NCI-H1694 (cell line): ENCODE results near the gene JAG2.
A peak's percentile ranks its signal among the peaks of the same experiment; 100 is the strongest.

ENCODE experiments used
- DNase-seq: peaks from one replicate; lab custom pipeline; 2025; lab: John Stamatoyannopoulos, UW

The JAG2 gene

DNA sequence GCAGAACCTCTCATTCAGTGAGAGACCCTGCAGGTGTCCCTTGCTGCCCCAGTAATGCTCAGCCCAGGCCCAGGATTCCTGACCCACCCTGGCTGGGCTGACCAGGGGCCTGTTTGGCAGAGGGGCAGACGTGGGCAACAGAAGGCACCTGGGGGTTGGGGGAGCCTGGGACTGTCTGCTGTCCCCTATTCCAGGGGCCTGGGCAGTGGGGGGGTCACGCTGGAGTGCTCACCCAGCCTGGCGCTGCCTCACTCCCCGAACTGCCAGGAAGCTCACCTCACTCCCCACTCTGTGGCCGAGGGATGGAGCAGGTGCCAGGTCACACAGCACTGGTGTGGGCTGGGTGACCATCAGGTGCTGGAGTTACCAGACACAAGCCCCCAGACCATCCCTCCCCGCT is 35.1 kb upstream of the JAG2 start:
- DNase-seq, result no peak

DNA sequence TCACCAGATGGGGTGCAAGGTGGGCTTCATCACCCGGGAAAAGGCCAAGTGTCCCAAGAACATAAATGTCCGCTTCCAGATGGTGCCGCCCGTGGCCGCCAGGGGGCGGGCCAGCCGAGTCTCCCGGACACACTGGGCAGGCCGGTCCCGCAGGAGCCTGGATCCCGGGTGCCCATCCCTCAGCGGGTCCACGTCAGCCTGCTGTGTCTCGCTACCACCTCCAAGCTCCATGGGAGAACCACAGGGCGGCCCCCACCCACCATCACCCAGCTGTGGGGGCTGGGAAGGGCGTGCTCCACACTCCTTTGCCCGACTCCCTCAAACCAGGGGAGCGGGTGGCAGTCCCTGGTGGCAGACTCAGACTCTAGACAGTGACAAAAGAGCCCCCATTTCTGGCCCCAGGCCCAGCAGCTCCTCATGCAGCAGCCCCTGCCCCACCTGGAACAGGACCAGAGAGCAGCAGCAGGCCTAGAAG is 34.5 kb upstream of the JAG2 start:
- peak; percentile 93 for DNase-seq

DNA sequence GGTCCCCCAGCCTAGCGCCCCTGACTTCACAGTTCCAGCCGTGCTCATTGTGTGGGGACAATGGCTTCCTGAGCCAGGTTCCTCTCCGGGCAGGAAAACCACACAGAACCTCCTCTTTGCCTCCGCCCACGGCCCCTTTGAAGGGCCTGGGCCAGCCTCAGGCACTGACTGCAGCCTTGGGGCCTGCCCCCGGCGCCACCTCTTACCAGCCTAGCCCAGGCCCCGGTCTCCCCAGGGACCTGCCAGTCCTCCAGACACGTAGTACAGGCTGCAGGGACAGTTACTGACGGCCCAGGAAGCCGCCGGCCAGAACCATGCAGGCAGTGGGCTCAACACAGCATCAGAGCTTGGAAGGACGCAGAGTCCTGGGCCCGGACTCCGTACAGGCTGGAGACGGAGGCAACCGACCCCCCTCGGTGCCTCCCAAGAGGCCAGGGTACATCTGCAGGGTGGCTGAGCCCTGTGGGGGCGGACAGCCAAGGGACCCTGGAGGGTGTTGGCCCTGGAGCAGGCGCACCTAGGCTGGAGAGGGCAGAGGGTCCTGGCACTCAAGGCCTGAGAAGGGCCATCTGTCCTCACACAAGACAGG is 33.4 kb upstream of the JAG2 start:
- DNase-seq, result no peak

DNA sequence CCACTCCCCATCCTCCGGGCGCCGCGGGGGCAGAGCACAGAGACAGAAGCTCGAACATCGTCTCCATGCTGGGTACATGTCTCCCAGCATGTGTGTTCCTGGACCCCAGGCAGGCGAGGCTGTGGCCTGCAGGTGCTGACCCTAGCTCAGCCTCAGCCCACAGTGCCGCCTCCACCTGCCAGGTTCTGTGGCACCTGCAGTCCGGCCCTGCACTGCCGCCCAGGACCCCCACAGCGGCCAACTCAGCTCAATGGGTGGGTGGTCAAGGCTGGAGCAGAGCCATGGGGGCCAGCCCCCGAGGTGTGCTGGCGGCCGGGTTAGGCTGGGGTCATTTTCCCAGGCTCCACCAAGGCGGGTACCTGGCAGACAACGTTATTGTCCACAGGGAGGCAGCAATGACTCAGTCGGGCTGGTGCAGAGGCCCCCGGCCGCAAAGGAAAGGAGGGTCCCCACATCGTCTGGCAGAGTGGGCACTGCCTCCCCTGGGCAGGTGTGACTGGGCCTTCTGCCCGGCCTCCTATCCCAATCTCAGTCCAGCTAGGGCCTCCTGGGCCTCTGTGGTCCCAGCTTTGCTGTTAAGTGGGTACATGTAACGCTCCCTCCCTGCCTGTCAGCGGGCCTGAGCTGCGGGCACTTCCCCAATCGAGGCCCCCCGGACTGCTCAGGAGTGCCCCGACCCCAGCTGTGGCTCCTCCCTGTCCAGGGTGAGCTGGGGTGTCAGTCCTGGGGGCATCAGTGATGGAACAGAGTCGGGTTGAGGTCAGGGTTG is 32.8 kb upstream of the JAG2 start:
- no peak for DNase-seq

DNA sequence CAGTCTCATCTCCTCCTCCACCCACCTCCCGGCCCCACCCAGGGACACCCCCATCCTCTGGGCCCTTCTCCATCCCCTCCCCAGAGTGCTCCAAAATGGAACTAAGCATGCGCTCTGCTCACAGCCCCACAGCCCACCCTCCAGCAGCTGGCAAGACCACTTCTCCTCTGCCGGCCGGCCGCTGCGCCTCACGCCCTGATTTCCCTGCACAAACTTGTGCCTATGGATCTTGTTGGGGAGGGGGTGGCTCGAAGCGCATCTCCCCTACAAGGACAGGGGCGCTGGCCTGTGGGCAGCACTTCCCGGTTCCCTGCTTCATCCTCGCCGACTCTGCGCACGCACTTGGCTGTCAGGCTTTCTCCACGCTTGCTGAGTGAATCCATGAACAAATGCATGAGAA is 32.1 kb upstream of the JAG2 start:
- DNase-seq, result no peak

DNA sequence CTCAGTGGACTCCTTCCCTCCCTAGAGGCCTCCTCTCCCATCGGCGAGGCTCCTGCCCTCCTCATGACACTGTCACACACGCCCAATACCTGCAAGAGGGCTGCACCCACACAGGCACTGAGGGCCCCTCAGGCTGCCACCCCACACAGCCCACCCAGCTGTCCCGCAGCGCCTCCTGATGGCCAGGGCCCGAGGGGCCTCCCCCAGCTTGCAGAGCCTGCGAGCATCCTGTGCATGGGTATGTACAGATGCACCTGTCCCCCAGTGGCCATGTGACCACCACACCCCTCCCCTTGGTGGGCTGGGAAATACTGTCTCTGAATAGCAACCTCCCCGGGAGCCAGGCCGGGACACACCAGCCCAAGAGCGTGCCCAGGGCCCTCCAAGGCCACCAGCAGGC is 31.5 kb upstream of the JAG2 start:
- no peak for DNase-seq

DNA sequence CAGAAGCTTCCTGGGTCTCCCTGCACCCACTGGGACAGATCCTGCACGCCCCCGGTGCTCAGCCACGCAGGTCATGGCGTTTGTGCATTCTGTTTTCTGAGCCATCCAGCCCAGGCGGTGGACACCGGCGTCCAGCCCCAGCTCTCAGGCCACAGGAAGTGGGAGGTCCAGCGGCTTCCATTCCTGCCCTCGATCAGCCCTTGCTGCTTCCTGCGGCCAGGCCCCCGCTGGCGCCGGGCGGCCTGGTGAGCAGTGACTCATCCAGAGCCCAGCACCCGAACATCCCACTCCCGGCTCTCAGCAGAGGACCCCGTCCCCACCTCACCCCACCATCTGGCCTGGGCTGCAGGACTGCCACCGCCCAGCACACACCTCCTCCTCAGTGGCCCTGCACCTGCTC is 30.5 kb upstream of the JAG2 start:
- no peak for DNase-seq

DNA sequence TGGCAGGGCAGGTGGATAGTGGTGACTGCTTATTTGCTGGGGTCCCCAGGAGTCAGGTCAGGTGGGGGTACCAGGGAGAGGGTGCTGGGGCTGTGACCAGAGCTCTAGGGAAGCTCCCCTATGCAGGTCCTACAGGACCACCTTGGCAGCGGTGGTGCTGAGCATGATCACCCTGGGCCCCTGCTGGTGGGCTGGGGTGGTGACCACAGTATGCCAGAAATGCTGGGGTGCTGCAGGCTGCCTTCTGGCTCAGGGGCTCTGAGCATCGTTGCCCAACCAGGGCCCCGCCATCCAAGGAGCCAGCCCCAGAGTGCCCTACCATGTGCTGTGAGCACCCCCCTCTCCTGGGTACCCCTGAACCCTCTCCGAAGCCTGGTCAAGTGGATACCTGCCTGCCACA is 30.0 kb upstream of the JAG2 start:
- no peak for DNase-seq

DNA sequence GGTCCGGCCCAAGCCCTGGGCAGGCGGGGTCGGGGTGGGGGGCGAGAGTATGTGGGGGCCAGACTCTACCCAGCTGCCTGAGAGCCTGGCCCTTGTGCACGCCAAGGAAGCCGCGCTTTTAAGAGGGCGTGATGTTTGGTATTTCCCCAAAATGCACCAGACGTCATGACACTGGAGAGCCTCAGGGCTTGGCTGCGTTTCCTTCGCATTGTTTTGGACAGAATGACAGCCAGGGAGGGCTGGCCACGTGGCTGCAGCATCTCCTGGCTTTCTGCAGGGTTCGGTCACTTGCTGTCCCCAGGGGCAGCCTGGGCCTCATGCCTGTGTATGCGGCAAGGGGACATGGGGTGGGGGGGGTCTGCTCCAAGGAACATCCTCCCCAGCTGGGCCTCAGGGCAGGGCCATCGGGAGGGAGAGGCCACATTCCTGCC is 28.6 kb upstream of the JAG2 start:
- DNase-seq, result no peak

DNA sequence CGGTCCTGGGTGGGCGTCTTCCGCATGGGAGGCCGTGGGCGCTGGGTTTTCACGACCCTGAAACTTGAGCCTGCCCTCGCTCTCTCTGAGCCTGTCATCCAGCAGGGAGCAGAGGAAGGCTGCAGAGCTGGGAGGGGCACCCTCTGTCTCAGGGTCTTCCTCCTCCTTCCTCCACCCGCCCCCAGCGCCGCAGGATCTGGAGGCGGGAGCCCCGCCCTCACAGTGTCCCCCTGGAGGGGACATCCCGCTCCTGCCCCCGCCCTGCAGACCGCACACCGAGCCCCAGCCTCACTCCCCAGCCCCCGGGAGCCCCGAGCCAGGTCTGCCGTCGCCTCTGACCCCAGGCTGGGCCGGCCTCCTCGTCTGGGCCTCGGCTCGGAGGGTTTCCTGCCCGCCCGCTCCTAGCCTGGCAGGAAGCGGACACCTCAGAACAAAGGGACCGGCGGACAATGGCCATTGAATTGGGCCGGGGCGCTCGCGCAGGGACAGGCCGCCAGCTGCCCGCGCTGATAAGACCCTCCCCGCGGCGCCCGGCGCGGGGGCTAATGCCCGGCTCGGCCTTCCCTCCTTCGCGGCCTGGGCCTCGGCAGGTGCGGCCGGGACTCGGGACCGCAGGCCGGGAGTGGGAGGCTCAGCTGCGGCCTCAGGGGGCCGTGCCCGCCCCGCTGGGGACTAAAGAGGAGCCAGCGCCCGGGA is 27.8 kb upstream of the JAG2 start:
- DNase-seq, result no peak

DNA sequence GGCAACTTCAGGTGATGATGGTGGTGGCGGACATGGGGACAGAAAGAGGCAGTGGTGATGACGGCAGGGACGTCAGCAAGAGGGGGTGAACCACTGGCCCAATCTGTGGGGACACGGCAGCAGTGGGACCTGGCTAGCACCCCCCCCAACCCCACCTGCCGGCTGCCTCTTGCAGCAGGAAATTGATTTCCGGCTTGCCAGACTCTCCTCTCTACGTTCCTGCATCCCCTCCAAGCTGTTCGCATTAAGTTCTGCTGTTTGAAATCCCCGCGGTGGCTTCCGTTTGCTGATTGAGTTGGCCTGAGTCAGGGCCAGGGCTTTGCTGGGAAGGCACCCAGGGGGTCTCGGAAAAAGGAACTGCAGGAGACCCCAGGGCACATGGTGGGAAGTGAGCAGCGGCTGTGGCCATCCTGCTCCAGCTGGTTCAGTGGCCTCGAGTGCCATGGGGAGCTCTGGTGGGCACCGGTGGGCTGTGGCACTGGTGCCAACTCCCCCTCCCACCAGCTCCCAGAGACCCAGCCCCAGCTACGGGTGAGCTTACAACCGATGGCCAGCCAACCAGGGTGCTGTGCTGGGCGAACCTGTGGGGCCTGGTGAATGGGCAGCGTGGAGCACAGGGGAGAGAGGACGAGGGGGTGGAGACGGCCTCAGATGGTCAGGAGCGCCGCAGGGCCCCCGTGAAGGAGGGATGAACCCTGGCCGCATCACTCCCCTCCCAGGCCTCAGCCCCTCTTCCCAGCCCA is 27.1 kb upstream of the JAG2 start:
- DNase-seq, result no peak

DNA sequence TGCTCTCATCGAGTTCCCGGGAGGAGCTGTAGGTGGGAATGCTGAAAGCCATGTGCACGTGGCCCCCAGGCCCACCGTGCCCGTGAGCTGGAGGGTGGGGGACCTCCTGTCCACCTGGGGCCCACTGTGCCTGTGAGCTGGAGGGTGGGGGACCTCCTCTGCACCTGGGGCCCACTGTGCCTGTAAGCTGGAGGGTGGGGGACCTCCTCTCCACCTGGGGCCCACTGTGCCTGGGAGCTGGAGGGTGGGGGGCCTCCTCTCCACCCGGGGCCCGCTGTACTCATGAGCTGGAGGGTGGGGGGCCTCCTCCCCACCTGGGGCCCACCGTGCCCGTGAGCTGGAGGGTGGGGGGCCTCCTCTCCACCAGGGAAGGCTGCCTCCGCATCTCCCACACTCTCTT is 26.5 kb upstream of the JAG2 start:
- DNase-seq, result no peak

DNA sequence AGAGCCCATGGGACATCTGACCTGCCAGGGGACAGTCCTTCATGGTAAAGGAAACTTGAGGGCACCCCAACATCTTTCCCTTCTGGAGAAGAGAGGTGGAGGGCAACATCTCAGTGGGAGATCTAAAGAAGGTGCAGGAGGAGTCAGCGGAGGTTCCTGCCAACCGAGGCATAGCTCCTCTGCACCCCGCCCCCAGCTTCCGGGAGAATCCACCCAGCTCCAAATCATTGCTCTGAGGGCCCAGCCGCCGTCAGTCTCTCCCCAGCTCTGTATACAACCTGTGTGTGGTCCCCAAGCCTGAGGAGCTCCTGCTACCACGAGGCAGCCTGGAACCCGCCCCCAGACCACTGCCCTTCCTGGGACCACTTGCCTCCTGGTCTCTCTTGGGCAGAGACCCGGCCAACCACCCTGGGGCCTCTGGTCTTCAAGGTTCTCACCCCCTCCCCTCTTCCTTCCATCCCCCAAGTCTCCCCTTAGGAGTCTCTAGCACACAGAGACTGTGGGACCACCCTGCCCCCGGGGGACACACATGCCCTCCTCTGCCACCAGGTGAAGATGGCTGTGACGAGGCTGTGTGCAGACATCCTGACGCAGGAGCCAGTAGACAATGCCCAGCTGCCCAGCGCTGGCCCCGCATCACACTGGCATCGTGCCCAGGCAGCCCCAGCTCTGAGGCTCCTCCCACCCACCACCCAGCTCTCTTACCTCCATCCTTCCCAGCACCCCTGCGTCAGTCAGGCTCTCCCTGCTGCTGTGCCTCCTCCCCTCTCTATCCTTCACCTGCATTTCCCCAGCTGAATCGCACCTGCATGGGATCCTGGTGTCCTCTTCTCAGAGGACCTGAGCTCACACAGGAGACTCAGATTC is 25.6 kb upstream of the JAG2 start:
- peak; percentile 32 for DNase-seq

DNA sequence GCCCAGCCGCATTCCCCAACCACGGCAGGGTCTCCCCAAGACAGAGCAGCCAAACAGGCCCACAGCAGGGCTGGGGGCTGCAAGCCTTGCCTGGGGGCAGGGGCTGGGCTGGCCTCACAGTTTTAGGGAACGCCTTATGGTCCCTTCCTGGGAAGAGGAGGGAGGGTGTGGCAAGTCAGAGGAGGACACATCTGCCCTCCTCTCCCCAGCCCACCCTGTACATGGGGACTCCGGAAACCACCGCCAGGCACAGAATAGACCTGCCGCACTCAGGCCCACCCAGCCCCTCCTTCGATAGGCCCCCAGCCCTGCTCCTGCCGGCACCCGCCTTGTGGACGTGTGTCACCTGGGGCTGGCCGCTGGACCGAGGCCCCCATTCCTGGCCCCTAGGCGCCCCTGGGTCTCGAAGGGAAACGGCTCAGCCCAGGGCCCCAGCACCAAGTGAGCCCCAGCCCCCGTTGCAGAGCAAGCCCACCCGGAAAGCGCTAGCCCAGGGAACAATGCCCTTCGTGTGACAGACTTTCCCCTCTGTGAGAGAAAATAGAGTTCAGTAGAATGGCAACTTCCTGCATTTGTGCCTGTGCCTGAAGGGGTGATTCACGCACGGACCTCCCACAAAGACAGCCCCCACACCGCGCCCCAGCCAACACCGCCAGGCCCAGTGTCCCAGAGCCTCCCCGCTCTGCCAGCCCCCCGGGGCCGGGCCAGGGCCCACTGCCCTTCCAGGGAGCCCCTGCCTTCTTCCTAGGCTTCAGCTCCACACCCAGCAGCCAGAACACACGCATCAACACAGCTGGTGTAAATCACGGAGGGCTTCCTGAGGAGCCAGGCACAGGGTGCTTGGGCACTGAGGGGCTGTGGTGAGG is 24.5 kb upstream of the JAG2 start:
- no peak for DNase-seq

DNA sequence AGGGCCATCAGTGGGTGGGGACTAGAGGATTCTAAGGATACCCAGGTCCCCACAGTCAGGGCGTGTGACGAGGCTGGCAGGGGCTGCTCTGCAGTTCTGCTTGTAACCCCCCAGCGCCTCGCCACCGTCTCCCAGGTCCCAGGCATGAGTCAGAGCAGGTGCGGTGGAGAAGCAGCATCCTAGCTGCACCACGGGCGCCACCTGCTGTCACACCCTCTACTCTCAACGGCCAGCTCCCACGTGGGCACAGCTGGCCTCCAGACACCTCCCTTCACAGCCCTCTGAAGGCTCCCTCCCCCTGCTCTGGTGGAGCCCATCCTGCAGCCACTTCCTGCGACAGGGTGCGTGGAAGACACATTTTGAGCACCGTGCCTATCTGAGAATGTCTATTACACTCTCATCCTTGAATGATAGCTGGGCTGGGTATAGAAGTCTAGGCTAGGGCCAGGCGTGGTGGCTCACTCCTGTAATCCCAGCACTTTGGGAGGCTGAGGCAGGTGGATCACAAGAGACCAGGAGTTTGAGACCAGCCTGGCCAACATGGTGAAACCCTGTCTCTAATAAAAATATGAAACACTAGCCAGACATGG is 19.5 kb upstream of the JAG2 start:
- DNase-seq, result no peak

DNA sequence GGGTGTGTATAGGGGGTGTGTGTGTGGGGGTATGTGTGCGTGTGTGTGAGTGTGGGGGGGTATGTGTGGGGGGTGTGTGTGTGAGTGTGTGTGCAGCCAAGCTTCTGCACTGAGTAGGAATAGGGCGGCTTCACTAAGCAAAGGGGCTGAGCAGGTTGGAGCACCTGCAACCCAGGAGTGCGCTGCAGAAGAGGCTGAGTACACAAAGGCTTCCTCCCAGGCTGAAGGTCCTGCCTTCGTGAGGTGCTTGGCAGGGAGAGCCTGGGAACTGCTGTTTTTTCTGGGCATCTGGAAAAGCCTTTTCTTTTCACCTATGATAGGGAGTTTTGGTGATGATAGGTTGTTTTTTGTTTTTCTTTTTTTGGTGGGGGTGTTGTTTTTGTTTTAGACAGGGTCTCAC is 18.5 kb upstream of the JAG2 start:
- no peak for DNase-seq

DNA sequence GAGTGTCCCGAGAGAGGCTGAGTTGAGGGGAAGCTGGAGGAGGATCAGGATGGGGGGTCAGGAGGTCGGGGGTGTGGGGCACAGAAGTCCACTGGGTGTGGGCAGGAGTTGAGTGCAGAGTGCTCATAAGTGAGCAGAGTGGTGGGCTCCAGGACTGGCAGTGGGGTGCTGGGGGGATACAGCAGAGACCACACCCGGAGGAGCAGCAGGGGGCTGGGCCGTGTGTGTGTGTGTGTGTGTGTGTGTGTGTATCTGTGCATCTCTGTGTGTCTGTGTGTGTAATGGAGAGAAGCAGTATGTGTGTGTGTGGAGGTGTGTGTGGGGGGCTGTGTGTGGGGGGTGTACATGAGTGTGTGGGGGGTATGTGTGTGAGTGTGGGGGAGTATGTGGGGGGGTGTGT is 17.4 kb upstream of the JAG2 start:
- no peak for DNase-seq

DNA sequence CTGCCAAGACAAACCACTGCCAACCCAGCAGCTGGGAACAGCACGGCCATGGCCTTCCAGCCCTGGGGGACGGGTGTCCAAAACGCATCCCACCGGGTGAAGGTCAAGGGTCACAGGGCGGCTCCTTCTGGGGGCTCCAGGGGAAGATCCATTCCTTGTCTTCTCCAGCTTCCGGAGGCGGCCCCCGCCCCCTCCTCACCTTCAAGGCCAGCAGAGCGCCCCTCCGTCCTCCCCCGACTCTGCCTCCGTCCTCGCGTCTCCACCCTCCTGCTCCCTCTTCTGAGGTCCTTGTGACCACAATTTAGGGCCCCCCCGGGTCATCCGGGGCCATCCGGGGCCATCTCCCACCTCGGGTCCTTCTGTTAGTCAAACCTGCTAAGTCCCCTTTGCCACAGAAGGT is 16.4 kb upstream of the JAG2 start:
- no peak for DNase-seq

DNA sequence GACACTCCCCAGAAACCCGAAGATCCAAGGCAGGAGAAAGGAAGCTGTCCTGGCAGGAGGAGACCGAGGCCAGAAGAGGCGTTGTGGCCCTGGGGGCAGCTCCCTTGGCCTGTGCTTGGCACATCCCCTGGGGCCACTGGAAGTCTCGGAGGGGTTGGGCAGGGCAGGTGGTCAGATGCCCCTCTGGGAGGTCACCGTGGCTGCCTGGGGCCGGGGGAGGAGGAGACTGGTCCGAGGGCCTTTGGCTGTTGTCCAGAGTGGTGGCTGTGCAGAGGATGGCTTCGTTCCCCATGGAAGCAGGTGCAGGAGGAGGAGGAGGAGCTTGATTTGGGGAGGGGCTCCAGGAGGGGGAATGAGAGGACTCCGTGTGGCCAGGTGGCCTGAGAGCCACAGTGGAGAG is 15.9 kb upstream of the JAG2 start:
- DNase-seq, result no peak

DNA sequence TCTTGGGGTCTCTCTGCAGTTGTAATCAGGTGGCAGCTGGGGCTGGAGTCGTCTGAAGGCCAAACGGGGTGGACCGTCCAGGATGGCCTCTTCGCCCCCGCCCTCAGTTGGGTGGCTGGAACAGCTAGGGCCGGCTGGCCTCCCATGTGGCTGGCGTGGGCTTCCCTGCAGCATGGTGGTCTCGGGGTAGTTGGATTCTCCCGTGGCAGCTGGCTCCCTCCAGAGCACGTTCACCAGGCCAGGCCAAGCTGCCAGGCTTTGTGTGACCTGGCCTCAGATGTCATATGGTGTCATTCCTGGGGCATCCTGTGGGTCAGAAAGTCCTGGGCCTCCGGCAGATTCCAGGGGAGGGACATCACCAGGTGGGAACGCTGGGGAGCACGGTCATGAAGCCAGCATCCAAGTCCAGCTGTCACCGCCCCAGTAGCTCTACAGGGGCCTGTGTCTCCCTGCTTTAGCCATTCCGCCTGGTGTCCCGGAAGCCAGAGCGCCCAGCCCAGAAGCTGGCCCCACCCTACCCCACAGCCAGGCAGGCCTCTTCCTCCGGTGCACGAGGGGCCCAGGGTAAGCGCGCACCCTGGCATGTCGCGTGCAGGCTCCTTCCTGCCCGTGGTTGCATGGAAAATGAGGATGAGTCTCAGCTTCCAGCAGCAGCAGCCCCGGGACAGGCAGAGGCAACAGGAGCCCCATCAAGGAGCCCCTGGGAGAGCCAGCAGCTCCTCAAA is 13.9 kb upstream of the JAG2 start:
- no peak for DNase-seq
